Activated gamma-delta T cell treated with Interleukin-2 at 50 U/mL for 16 hours (primary cell): ENCODE measurements around the gene SLC30A10.
"Not testable (repeated sequence)": the region's sequence is repeated elsewhere in the genome, so short reads cannot be mapped to it uniquely, and the experiment has no call there.

Experiments
- DNase-seq: peaks from one replicate; pipeline ENCODE4 v3.0.0-alpha.2; 2020

The SLC30A10 gene

DNA sequence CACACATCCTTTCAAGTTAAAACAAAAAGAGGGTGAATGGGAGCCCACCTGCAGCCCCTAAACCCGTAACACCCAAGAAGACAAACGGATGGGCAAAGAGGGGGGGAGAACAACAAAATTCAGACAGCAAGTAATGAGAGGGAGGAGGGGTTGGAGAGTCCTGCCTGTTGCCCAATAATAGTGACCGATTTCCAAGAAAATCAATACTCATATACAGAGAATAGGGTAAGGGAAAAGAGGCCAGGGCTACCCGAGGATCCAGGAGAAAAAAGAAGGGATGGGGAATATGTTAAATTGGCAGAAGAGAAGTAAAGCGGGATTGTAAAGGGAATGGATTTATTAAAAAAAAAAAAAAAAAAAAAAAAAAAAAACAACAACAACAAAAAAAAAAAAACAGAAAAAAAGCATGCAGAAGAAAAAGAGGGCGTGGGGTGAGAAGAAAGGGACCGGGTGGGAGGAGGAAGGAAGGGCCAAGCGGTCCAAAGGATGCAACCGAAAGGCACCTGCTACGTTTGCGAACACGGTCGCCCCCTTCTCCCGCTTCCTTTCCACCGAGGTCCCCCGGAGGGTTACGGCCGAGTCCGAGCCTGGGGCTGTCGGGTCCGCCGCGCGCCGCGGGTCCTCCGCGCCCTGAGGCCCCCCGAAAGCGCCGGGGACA is 930 bp downstream of the SLC30A10 start:
- DNase-seq = no peak

GRCh38 chr1:219926363-219926998 is 1.9 kb downstream of the SLC30A10 start:
- DNase-seq = no peak

DNA sequence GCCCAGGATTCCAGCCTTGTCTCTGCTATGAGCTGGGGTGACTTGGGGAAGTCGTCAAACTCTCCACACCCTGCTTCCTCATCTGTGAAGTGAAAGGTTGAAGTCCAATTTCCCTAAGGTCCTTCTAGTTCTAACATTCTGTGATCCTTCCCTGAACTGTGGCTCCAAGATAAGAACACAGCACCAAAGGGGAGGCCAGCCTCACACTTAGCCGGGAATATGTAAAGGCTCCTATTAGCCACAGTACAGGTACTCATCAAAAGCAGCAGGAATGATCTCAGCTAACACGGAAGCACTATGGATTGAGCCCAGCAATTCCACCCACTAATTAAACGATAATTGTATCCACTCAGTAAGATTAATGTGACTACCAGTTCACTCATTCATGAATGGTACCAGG is 4.0 kb downstream of the SLC30A10 start:
- DNase-seq = no peak

DNA sequence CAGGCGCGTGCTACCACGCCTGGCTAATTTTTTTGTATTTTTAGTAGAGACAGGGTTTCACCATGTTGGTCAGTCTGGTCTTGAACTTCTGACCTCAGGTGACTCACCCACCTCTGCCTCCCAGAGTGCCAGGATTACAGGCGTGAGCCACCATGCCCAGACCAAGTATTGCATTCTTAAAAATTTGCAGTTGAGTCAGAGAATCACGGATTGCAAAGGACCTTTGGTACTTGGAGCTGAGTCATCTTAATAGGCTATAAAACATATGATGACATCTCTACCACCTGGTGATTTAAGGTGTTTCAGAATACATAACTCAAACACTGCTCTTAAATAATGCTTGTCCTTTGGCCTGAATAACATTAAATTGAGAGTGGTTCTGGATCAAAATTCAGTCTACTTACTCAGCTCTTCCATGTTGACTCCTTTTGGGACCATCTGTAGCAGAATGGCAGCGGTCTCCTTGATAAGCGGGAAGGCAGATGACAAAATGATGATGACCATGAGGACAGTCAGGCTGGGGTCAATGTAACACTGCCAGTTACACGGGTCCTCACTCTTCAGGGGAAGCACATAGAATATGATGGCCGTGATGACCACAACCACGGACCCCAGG is 10.4 kb downstream of the SLC30A10 start:
- DNase-seq = no peak

DNA sequence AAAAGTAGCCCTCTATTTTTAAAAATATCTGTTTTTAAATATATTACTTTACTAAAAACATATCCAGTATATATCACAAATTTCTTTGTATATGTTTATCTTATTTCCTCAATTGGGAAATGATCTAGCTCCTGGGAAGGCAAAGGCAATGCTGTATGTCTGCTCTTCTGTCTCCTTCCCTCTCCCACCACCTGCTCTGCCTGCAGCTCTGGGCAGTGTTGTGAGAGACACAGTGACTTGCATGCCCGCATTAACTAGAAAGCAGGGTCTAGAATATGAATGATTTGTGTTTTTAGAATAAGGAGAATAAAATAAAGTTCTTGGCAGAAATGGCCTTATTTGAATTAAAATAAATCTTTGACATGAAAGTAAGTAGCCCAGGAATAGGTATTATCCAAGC is 11.1 kb downstream of the SLC30A10 start:
- no peak for DNase-seq

DNA sequence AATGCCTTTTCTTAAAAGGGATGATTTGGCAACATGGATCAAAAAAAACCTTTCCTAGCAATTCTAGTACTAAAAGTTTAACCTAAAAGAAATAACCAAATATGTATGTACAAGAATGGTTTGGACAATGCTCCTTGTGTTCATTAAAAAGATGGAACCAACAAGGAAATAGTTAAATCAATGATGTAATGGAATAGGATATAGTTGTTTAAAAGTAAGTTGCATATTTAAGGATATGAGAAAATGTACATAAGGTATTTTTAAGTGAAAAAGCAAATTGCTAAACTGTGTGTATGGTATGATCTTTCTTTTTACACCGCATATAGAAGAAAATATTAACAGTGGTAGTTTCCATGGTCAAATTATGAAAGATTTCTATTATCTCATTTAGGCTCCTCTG is 12.1 kb downstream of the SLC30A10 start:
- no peak for DNase-seq

GRCh38 chr1:219913005-219913770 is 15.2 kb downstream of the SLC30A10 start:
- no peak for DNase-seq

DNA sequence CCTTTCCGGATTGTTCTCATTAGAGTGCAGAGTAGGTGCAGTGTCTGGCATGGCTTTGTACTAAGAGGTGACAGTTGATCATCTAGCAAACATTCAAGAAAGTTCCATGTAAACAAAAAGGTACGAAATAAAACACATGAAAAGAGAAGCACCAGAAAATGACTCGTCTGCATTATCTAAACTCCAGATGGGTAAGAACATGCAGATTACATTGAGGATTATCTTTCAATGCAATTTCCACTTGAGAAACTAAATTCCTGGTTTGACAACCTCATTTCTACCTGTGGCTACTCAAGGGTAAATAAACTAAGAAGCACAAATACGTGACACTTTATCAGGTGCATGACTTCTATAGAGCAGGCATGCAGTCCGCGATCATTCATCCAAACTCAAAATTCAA is 17.6 kb downstream of the SLC30A10 start:
- DNase-seq = no peak

DNA sequence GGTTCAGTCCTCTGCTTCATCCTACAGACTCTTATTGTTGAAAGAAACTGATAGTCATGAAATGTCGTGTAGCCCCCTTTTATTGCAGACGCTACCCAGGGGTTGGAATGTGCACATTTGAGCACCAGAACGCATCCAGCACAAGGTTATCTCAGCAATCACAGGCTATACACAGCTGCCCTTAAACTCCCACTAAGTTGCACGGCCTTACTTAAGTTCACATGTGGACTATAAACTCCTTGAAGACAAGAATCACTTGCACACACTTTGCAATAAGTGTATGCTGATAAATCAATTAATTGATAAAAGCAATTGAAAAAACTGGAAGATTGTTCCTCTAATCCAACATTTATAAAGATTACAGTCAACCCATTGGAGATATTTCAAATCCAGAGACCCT is 18.9 kb downstream of the SLC30A10 start:
- DNase-seq = no peak

- no peak for DNase-seq
Measured at GRCh38 chr1:219908170-219908569, 20.2 kb downstream of the SLC30A10 start.

DNA sequence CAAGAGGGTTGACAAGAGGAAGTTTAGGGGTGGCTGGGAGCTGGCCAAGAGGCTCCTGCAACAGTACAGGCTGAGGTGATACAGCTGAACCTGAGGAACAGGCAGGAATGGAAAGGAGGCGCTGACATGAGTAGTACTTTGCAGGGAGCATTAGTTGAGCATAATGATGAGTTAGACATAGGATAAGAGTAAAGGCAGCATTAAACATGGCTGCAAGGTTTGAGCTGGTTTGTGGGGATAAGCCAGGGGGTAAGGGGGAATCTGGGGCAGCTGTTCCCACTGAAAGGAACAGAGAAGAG is 20.6 kb downstream of the SLC30A10 start:
- DNase-seq = no peak

- no peak for DNase-seq
Measured at GRCh38 chr1:219906924-219907771, 21.2 kb downstream of the SLC30A10 start.

- not testable (repeated sequence) for DNase-seq
Measured at GRCh38 chr1:219906565-219906923, 21.8 kb downstream of the SLC30A10 start.

- DNase-seq = no peak
Measured at GRCh38 chr1:219905524-219905923, 22.8 kb downstream of the SLC30A10 start.

- DNase-seq = no peak
Measured at GRCh38 chr1:219904934-219905333, 23.4 kb downstream of the SLC30A10 start.

DNA sequence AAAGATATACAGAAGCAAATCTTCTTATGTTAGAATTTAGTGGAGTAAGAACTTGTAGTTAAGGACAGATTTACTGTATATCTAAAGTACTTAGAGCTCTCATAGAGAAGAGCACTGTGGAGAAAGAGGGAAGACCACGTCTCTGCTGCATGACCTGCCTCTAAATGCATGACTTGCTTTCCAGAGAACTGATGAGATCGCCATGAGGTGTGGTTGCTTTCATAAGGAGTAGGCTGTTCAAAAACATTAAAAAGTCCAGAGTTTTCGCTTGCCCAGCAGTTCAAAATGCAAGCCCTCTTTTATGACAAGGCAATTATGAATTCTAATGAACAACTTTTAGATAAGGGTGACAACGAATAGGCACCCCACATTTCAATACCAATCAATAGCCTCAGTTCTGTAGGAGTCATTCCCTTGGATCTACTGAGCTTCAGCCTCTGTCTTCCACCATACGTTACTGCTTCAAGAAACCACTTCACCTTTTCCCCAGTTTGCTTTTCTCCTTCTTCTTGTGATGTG is 24.9 kb downstream of the SLC30A10 start:
- no peak for DNase-seq

GRCh38 chr1:219902951-219903350 is 25.4 kb downstream of the SLC30A10 start:
- no peak for DNase-seq

GRCh38 chr1:219900882-219901281 is 27.5 kb downstream of the SLC30A10 start:
- no peak for DNase-seq

DNA sequence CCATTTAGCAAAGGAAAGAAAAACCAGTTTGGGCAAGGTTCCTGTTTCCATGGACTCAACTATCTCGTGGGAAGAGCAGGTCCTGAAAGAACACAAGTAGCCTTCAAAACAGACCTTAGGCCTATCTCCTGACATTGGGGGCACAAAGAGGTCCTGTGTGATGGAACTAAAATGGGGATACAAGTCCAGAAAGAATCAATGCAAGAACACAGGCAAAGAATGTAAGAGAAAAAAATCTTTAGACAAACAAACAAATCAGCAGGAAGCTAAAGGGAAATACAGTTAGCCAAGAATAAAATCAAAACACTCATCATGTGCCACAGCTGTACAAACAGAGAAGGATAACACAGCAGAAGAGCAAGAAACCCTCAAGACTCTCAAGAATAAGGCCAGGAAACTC is 28.2 kb downstream of the SLC30A10 start:
- no peak for DNase-seq

DNA sequence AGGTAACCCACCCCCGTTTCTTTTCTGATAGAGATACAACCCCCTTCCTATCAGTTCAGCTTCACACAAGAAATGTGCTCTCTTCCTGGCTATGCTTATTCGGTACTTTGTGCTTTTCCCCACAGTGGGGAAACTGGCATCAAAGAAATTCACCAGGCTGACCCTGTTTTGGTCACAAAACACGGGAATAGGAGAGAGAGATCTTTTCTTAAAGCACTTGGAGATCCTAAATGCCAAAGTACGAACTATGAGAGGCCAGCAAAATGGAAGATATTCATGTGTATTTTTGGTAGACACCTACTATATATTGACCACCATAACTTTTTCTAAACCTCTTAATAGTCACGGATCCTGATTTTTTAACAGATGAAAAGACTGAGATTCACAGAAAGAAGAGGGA is 30.0 kb downstream of the SLC30A10 start:
- DNase-seq = no peak

- no peak for DNase-seq
Measured at GRCh38 chr1:219897914-219898313, 30.4 kb downstream of the SLC30A10 start.

DNA sequence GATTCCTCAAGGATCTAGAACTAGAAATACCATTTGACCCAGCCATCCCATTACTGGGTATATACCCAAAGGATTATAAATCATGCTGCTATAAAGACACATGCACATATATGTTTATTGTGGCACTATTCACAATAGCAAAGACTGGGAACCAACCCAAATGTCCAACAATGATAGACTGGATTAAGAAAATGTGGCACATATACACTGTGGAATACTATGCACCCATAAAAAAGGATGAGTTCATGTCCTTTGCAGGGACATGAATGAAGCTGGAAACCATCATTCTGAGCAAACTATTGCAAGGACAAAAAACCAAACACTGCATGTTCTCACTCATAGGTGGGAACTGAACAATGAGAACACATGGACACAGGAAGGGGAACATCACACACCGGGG is 36.1 kb downstream of the SLC30A10 start:
- not testable (repeated sequence) for DNase-seq

DNA sequence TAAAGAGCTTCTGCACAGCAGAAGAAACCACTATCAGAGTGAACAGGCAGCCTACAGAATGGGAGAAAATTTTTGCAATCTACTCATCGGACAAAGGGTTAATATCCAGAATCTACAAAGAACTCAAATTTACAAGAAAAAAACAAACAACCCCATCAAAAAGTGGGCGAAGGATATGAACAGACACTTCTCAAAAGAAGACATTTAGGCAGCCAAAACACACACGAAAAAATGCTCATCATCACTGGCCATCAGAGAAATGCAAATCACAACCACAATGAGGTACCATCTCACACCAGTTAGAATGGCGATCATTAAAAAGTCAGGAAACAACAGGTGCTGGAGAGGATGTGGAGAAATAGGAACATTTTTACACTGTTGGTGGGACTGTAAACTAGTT is 36.5 kb downstream of the SLC30A10 start:
- DNase-seq = not testable (repeated sequence)
